Vagina (tissue), 2 donors: Measurements from ENCODE around the gene CHI3L1. TPM values are rescaled to one million over a fixed set of nuclear protein-coding genes. Genes with fewer than 3 reads are reported as not detected.

Source experiments
- DNase-seq, 2 donors: peaks; one replicate each; pipeline ENCODE4 v3.0.0-alpha.2; 2017; ENCODE audit errors: extremely low spot score in 2 of 2
- H3K27ac ChIP-seq: fragments of 200-600 bp; sonication (generic); one replicate; pipeline ENCODE4 v1.5.1; 2019
- H3K27me3 ChIP-seq: fragments of 200-600 bp; sonication (generic); one replicate; pipeline ENCODE4 v1.5.1; 2019
- H3K36me3 ChIP-seq, 2 donors: fragments of 200-600 bp; sonication (generic); one replicate each; pipeline ENCODE4 v1.5.1; 2017 to 2019
- H3K4me1 ChIP-seq: fragments of 200-600 bp; sonication (generic); one replicate; pipeline ENCODE4 v1.5.1; 2019
- H3K4me3 ChIP-seq, 2 donors: fragments of 200-600 bp; sonication (generic); 1 replicate in 1 of 2; 2 replicates in 1 of 2; pipeline ENCODE4 v1.5.1; 2016 to 2019
- H3K9me3 ChIP-seq: fragments of 200-600 bp; sonication (generic); one replicate; pipeline ENCODE4 v1.5.1; 2019
- POLR2A ChIP-seq, 2 donors: fragments of 450-650 bp; IDR thresholded peaks; one replicate each; pipeline ENCODE4 v1.6.1; 2017; ENCODE audit warnings: antibody characterized with exemption in 2 of 2, mild to moderate bottlenecking in 2 of 2, moderate library complexity in 2 of 2
- POLR2AphosphoS5 ChIP-seq, 2 donors: sonication (generic); formaldehyde crosslinking; IDR thresholded peaks; one replicate each; pipeline ENCODE4 v1.9.0; 2017; ENCODE audit warnings: antibody characterized with exemption in 2 of 2, mild to moderate bottlenecking in 2 of 2, low read depth in 1 of 2; ENCODE audit not compliant: insufficient read depth in 1 of 2
- intact Hi-C: fragments of 100-400 bp; cut with DNase I; formaldehyde crosslinking; loops from one replicate; pipeline ENCODE4 v1.15.1; 2023
- total RNA-seq: library from RNA; depleted of rRNA; stranded (reverse); fragments of >200 nt; gene quantifications from one replicate; pipeline ENCODE4 v1.2.3, GENCODE V29; 2016
- TF ChIP-seq, protein P1 (sequence below), 3 experiments: fragments of 450-650 bp in 2 of 3; fragments of 200-600 bp in 1 of 3; sonication (generic) in 1 of 3; IDR thresholded peaks; one replicate each; pipeline ENCODE4 v1.5.1; 2017 to 2019; ENCODE audit warnings: antibody characterized with exemption in 3 of 3, mild to moderate bottlenecking in 2 of 3, moderate library complexity in 2 of 3

CHI3L1 gene
- total RNA-seq, 1 donor from 2014 or later = 51.3 TPM

- TF ChIP-seq POLR2A (IDR thresholded peaks at IDR 0.05) (no peak), POLR2AphosphoS5 (IDR thresholded peaks at IDR 0.05; ENCODE audit: insufficient read depth in 1 of 2, low read depth in 1 of 2) (no peak)
- TF ChIP-seq, protein P1, sequence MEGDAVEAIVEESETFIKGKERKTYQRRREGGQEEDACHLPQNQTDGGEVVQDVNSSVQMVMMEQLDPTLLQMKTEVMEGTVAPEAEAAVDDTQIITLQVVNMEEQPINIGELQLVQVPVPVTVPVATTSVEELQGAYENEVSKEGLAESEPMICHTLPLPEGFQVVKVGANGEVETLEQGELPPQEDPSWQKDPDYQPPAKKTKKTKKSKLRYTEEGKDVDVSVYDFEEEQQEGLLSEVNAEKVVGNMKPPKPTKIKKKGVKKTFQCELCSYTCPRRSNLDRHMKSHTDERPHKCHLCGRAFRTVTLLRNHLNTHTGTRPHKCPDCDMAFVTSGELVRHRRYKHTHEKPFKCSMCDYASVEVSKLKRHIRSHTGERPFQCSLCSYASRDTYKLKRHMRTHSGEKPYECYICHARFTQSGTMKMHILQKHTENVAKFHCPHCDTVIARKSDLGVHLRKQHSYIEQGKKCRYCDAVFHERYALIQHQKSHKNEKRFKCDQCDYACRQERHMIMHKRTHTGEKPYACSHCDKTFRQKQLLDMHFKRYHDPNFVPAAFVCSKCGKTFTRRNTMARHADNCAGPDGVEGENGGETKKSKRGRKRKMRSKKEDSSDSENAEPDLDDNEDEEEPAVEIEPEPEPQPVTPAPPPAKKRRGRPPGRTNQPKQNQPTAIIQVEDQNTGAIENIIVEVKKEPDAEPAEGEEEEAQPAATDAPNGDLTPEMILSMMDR (IDR thresholded peaks at IDR 0.05) = no peak
- Histone ChIP-seq H3K4me1 (no peaks in the 10 kb centered on the region), H3K4me3 (no peak overlapping the region), H3K9me3 (no peaks in the 10 kb centered on the region), H3K27me3 (no peaks in the 10 kb centered on the region), H3K27ac (no peak overlapping the region), H3K36me3 (no peaks in the 10 kb centered on the region)
- DNase-seq = no peak
- intact Hi-C loops = loop anchor here (5.0 kb wide), 1 partner anchor 175 kb away; no protein-coding TSS in a partner anchor
Measured at GRCh38 chr1:203217139-203217655, 30.7 kb upstream of the CHI3L1 start.

DNA sequence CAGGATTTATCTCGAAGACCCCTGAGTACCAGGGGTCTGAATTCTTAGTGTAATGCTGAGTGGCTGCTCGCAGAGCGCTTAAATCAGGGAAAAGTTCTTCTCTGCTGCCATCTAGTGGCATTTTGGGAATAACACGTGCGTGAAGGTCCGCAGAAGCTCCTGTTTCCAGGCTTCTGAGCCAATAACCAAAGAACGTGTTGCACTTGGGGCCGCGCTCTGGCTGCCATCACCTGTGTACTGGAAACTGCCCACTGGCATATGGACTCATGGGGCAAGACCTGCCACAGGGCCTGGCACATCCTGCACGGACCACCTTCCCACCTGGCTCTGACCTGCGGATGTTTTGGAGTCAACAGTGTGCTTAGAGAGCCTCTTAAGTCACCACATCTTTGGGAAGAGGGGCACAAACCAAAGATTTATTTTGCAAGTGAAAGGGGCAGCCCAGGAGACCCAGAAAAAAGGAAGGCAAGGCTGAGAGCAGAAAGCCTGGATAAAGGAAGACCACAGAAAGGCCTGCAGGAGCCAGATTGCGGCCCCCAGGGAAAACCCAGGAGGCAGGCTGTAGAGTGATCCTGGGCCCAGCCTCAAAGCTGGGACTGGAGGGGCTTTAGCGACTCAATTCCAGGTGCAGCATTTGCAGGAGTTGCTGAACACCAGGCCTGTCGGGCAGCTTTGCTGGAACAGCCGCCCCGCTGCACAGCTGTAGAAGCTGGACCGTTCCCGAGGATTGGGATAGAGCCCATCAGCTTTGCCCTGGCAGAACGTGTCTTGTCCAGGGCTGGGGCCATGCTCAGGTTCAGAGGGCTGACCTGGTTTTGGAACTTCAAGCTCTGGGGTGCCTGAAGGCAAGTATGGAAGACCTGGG, 30.0 kb upstream of the CHI3L1 start:
- Histone ChIP-seq H3K9me3 (no peaks in the 10 kb centered on the region), H3K27me3 (no peaks in the 10 kb centered on the region), H3K4me3 (no peak overlapping the region), H3K4me1 (no peaks in the 10 kb centered on the region), H3K36me3 (no peaks in the 10 kb centered on the region), H3K27ac (no peak overlapping the region)
- TF ChIP-seq POLR2AphosphoS5 (IDR thresholded peaks at IDR 0.05; ENCODE audit: insufficient read depth in 1 of 2, low read depth in 1 of 2) = no peak
- no peak for TF ChIP-seq POLR2A (IDR thresholded peaks at IDR 0.05)
- TF ChIP-seq, protein P1 (IDR thresholded peaks at IDR 0.05) = peak; percentile 71 to 75 (median 72)
- intact Hi-C loops = loop anchor here (5.0 kb wide), 1 partner anchor 174 kb away; no protein-coding TSS in a partner anchor
- no peak for DNase-seq

GRCh38 chr1:203215573-203215972, 29.1 kb upstream of the CHI3L1 start:
- H3K36me3 ChIP-seq = no peaks in the 10 kb centered on the region
- intact Hi-C loops = loop anchor here (5.0 kb wide), 1 partner anchor 173 kb away; no protein-coding TSS in a partner anchor
- no peaks in the 10 kb centered on the region for H3K27me3 ChIP-seq
- TF ChIP-seq, protein P1 (IDR thresholded peaks at IDR 0.05) = no peak
- TF ChIP-seq POLR2A (IDR thresholded peaks at IDR 0.05) (no peak), POLR2AphosphoS5 (IDR thresholded peaks at IDR 0.05; ENCODE audit: insufficient read depth in 1 of 2, low read depth in 1 of 2) (no peak)
- no peak overlapping the region for H3K4me3 ChIP-seq
- no peak for DNase-seq
- H3K27ac ChIP-seq = no peak overlapping the region
- no peaks in the 10 kb centered on the region for H3K4me1 ChIP-seq
- no peaks in the 10 kb centered on the region for H3K9me3 ChIP-seq

DNA sequence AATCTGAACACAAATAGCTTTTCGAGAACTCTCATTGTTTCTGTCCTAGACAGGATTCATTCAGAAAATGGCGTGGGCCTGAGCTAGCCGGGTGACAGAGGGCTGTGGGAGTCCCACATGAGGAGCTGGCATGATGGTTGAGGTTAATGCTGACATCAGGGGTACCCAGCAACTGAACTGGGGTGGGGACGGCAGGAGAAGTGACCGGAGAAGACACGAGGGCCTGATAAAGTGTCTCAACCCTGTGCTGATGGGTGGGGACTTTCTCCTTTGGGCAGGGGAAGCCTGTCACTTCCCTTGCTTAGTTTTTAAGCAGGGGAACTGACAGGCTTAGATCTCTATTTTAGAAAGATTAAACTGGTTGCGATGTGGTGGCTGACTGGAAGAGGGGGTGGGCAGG, 28.4 kb upstream of the CHI3L1 start:
- TF ChIP-seq POLR2AphosphoS5 (IDR thresholded peaks at IDR 0.05; ENCODE audit: insufficient read depth in 1 of 2, low read depth in 1 of 2) (no peak), POLR2A (IDR thresholded peaks at IDR 0.05) (no peak)
- TF ChIP-seq, protein P1 (IDR thresholded peaks at IDR 0.05) = no peak

More for the DNA sequence above, 28.4 kb upstream of the CHI3L1 start:
- intact Hi-C loops = loop anchor here (5.0 kb wide), 2 partner anchors 93 to 173 kb away; no protein-coding TSS in a partner anchor
- H3K27me3 ChIP-seq = no peaks in the 10 kb centered on the region
- no peak overlapping the region for H3K4me3 ChIP-seq
- H3K4me1 ChIP-seq = no peaks in the 10 kb centered on the region
- no peak overlapping the region for H3K27ac ChIP-seq
- H3K36me3 ChIP-seq = no peaks in the 10 kb centered on the region
- DNase-seq = no peak
- no peaks in the 10 kb centered on the region for H3K9me3 ChIP-seq
